ENCODE measurements around the gene CYP2U1. TPM values are rescaled to one million over a fixed set of nuclear protein-coding genes. Genes with fewer than 3 reads are reported as not detected.

The CYP2U1 gene
- total RNA-seq, 4 donors from 2014 or later = 3.5 to 8.6 (median 5.1) TPM

- Histone ChIP-seq H3K36me3 (no peaks in the 10 kb centered on the region), H3K9me3 (no peaks in the 10 kb centered on the region), H3K27ac (no peak overlapping the region), H3K4me3 (no peak overlapping the region), H3K4me1 (peaks cover 0 to 7% (median 6%) of the 10 kb centered on the region in 4 donors), H3K27me3 (no peaks in the 10 kb centered on the region)
- intact Hi-C loops (cut with DNase I; ENCODE audit: low total_unique reads) = no loop called here
- 80 to 82% methylated on average over 2 of the region's 2 CpGs for WGBS, 2 donors (ENCODE audit: low coverage in 1 of 2)
- no peak for TF ChIP-seq POLR2A (IDR thresholded peaks at IDR 0.05)
- no peak for TF ChIP-seq EP300 (IDR thresholded peaks at IDR 0.05; ENCODE audit: low read depth)
- in situ Hi-C loops (cut with MboI; ENCODE audit: low pct_ligation_motif_present in 1 of 4, low pct_unique_long_range_greater_than_20kb in 1 of 4, low sequenced_read_pairs in 3 of 4) = no loop called here
- DNase-seq = no peak
These were observed 5.7 kb downstream of the CYP2U1 start for GRCh38 chr4:107937040-107937439.

- no peak for TF ChIP-seq POLR2A (IDR thresholded peaks at IDR 0.05)
- no peak for TF ChIP-seq CTCF (IDR thresholded peaks at IDR 0.05)
- no peak for TF ChIP-seq POLR2AphosphoS5 (IDR thresholded peaks at IDR 0.05)
- no peak for TF ChIP-seq EP300 (IDR thresholded peaks at IDR 0.05; ENCODE audit: low read depth)
- intact Hi-C loops (cut with DNase I; ENCODE audit: low total_unique reads) (no loop called here), in situ Hi-C loops (cut with MboI; ENCODE audit: low pct_ligation_motif_present in 1 of 4, low pct_unique_long_range_greater_than_20kb in 1 of 4, low sequenced_read_pairs in 3 of 4) (no loop called here)
- Histone ChIP-seq H3K27me3 (no peaks in the 10 kb centered on the region), H3K4me3 (no peak overlapping the region), H3K9me3 (no peaks in the 10 kb centered on the region), H3K36me3 (no peaks in the 10 kb centered on the region), H3K27ac (no peak overlapping the region), H3K4me1 (no peaks in the 10 kb centered on the region)
- no peak for DNase-seq
- WGBS, 2 donors (ENCODE audit: low coverage in 1 of 2) = 82 to 89% methylated on average over 1 of the region's 1 CpG
These were observed 8.0 kb downstream of the CYP2U1 start for GRCh38 chr4:107939307-107939706.

GRCh38 chr4:107945809-107946208 lies 14.5 kb downstream of the CYP2U1 start:
- no peak for DNase-seq
- peaks cover 0 to 7% (median 0%) of the 10 kb centered on the region in 4 donors for H3K36me3 ChIP-seq
- 93 to 95% methylated on average over 2 to 3 of the region's 3 CpGs for WGBS, 2 donors (ENCODE audit: low coverage in 1 of 2)
- no peaks in the 10 kb centered on the region for H3K4me1 ChIP-seq
- no peak for TF ChIP-seq CTCF (IDR thresholded peaks at IDR 0.05)
- no peak for TF ChIP-seq POLR2A (IDR thresholded peaks at IDR 0.05)
- TF ChIP-seq POLR2AphosphoS5 (IDR thresholded peaks at IDR 0.05) = no peak
- TF ChIP-seq EP300 (IDR thresholded peaks at IDR 0.05; ENCODE audit: low read depth) = no peak
- no peak overlapping the region for H3K27ac ChIP-seq
- no peaks in the 10 kb centered on the region for H3K27me3 ChIP-seq
- no peaks in the 10 kb centered on the region for H3K9me3 ChIP-seq
- in situ Hi-C loops (cut with MboI; ENCODE audit: low pct_ligation_motif_present in 1 of 4, low pct_unique_long_range_greater_than_20kb in 1 of 4, low sequenced_read_pairs in 3 of 4) = no loop called here
- no peak overlapping the region for H3K4me3 ChIP-seq
- intact Hi-C loops (cut with DNase I; ENCODE audit: low total_unique reads) = no loop called here

- peaks cover 0 to 7% (median 0%) of the 10 kb centered on the region in 4 donors for H3K36me3 ChIP-seq
- H3K4me3 ChIP-seq = no peak overlapping the region
- H3K27me3 ChIP-seq = no peaks in the 10 kb centered on the region
- WGBS, 2 donors (ENCODE audit: low coverage in 1 of 2) = 94 to 100% methylated on average over 2 of the region's 2 CpGs
- intact Hi-C loops (cut with DNase I; ENCODE audit: low total_unique reads) = no loop called here
- in situ Hi-C loops (cut with MboI; ENCODE audit: low pct_ligation_motif_present in 1 of 4, low pct_unique_long_range_greater_than_20kb in 1 of 4, low sequenced_read_pairs in 3 of 4) = no loop called here
- peaks cover 0 to 1% of the 10 kb centered on the region in 2 donors for H3K9me3 ChIP-seq
- H3K27ac ChIP-seq = no peak overlapping the region
- H3K4me1 ChIP-seq = no peaks in the 10 kb centered on the region
- no peak for DNase-seq
- TF ChIP-seq POLR2A (IDR thresholded peaks at IDR 0.05) = no peak
- TF ChIP-seq EP300 (IDR thresholded peaks at IDR 0.05; ENCODE audit: low read depth) = no peak
- no peak for TF ChIP-seq CTCF (IDR thresholded peaks at IDR 0.05)
- no peak for TF ChIP-seq POLR2AphosphoS5 (IDR thresholded peaks at IDR 0.05)
These were observed 19.6 kb downstream of the CYP2U1 start for GRCh38 chr4:107950746-107951540.

Measured in transverse colon (tissue), 4 donors.